IPS-20b (cell line): Measurements from ENCODE around the gene CTTNBP2.
A peak's percentile ranks its signal among the peaks of the same experiment; 100 is the strongest.

ENCODE experiments used
- H3K27ac ChIP-seq: one replicate; pipeline ENCODE4 v1.5.1; 2013; ENCODE audit warnings: low read length
- H3K27me3 ChIP-seq: 2 replicates; pipeline ENCODE4 v1.6.1; 2013; ENCODE audit warnings: mild to moderate bottlenecking, low read length, inconsistent platforms; ENCODE audit not compliant: insufficient read depth
- H3K36me3 ChIP-seq: 2 replicates; pipeline ENCODE4 v1.6.1; 2013; ENCODE audit warnings: low read depth, mild to moderate bottlenecking, inconsistent platforms, low read length, moderate library complexity; ENCODE audit not compliant: insufficient read depth
- H3K4me1 ChIP-seq: 2 replicates; pipeline ENCODE4 v1.6.1; 2013; ENCODE audit warnings: mild to moderate bottlenecking, control low read depth, inconsistent platforms, low read length, moderate library complexity; ENCODE audit not compliant: insufficient read depth
- H3K4me3 ChIP-seq: 2 replicates; pipeline ENCODE4 v1.5.1; 2013; ENCODE audit warnings: mild to moderate bottlenecking, low read length, inconsistent platforms
- H3K9ac ChIP-seq: 2 replicates; pipeline ENCODE4 v1.6.1; 2013; ENCODE audit warnings: low read depth, mild to moderate bottlenecking, inconsistent platforms, low read length, moderate library complexity
- H3K9me3 ChIP-seq: 2 replicates; pipeline ENCODE4 v1.6.1; 2013; ENCODE audit warnings: mild to moderate bottlenecking, low read depth, low read length, inconsistent platforms; ENCODE audit not compliant: insufficient read depth

CTTNBP2 gene

DNA sequence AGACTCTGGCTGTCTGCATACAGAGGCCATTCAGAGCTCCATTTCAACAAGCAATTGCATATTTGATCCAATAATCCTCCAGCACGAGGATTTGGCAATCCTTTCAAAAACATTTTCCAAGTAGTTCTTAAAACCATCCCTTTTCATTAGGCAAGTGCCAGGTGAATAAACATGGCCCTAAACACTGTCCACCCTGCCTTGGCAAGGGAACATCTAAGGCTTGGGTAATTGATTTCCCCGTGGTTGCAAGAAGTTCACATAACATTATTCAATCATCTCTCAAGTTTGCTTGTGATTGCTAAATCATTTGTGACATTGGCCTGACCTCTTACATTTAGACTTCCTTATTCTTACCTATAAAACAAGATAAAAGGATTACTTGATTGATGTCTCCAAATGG lies 175.2 kb downstream of the CTTNBP2 start:
- Histone ChIP-seq H3K9me3 (no peaks in the 10 kb centered on the region), H3K4me3 (no peak overlapping the region), H3K4me1 (no peaks in the 10 kb centered on the region), H3K27me3 (no peaks in the 10 kb centered on the region), H3K36me3 (no peaks in the 10 kb centered on the region), H3K27ac (no peak overlapping the region), H3K9ac (no peak overlapping the region)

DNA sequence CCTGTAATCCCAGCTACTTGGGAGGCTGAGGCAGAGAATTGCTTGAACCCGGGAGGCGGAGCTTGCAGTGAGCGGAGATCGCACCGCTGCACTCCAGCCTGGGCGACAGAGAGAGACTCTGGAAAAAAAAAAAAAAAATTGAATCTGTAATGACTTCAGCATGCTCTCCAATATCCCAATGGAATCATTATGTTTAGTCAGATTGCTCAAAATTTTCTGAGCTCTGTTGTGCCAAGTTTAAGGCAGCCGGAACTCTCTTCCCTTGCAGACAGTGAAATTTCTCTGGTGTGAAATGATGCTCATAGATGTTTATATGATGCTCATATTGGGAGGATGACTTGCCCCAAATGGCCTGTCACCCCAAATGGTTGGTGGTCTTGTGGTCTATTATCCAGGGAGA lies 180.9 kb downstream of the CTTNBP2 start:
- Histone ChIP-seq H3K9me3 (no peaks in the 10 kb centered on the region), H3K27ac (no peak overlapping the region), H3K4me3 (no peak overlapping the region), H3K4me1 (no peaks in the 10 kb centered on the region), H3K36me3 (no peaks in the 10 kb centered on the region), H3K9ac (no peak overlapping the region), H3K27me3 (no peaks in the 10 kb centered on the region)

DNA sequence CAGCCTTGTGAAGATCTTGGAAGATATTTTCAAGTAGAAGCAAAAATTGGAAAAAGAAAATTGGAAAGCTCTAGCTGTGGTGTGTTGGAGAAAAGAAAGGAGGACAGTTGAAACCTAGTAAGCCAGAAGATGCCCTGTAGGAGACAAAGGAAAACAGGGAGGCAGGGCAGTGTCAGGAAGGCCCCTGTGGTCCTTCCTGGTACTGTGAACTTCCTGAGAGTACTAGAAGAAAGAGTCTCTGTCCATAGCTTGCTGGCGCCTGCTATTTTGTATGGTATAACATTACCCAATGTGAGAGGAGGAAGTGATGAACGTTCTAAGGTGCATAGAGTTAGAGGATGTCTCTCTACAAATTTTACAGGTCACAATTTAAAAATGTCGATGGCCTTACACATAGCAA lies 183.1 kb downstream of the CTTNBP2 start:
- H3K9ac ChIP-seq, result no peak overlapping the region
- no peak overlapping the region for H3K4me3 ChIP-seq
- no peaks in the 10 kb centered on the region for H3K36me3 ChIP-seq
- H3K4me1 ChIP-seq, result no peaks in the 10 kb centered on the region
- no peaks in the 10 kb centered on the region for H3K9me3 ChIP-seq
- H3K27ac ChIP-seq, result no peak overlapping the region
- H3K27me3 ChIP-seq, result no peaks in the 10 kb centered on the region

DNA sequence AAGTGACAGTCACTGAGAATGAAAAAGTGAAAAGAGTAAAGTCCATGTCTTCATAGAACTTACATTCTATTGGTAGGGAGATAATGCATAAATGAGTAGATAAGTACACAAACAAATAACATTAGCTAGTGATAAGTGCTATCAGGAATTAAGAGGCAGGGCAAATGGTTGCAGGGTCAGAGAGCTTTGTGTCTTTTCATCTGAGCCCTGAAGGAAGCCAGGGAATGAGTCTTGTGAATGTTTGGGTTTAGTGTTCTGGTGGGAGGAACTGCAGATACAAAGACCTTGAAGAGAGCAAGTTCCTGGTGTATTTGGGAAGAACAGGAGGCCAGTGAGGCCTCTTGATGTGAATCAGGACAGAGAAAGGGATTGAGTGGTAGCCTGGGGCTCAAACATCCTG lies 183.8 kb downstream of the CTTNBP2 start:
- Histone ChIP-seq H3K4me1 (no peaks in the 10 kb centered on the region), H3K9me3 (no peaks in the 10 kb centered on the region), H3K36me3 (no peaks in the 10 kb centered on the region), H3K4me3 (no peak overlapping the region), H3K27ac (no peak overlapping the region), H3K9ac (no peak overlapping the region), H3K27me3 (no peaks in the 10 kb centered on the region)

DNA sequence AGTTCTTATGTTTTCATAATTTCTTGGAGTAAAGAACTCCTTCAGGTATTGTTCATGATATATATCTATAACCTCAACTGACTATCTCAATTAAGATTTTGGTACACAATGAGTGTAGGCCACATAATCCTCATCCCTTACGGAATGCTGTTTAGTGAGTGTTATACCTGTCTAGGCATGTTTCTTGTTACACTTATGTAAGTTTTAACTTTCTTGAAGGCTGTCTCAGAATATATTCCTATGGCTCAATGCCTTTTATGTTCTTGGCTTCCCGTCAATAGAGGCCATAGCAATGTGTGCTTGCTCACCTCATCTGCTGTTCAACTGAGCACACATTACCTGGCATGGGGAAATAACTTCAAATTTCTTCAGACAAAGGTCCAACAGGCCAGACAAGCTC lies 185.1 kb downstream of the CTTNBP2 start:
- Histone ChIP-seq H3K27me3 (no peaks in the 10 kb centered on the region), H3K9ac (no peak overlapping the region), H3K9me3 (no peaks in the 10 kb centered on the region), H3K27ac (no peak overlapping the region), H3K4me1 (peaks cover 7% of the 10 kb centered on the region), H3K4me3 (no peak overlapping the region), H3K36me3 (no peaks in the 10 kb centered on the region)

DNA sequence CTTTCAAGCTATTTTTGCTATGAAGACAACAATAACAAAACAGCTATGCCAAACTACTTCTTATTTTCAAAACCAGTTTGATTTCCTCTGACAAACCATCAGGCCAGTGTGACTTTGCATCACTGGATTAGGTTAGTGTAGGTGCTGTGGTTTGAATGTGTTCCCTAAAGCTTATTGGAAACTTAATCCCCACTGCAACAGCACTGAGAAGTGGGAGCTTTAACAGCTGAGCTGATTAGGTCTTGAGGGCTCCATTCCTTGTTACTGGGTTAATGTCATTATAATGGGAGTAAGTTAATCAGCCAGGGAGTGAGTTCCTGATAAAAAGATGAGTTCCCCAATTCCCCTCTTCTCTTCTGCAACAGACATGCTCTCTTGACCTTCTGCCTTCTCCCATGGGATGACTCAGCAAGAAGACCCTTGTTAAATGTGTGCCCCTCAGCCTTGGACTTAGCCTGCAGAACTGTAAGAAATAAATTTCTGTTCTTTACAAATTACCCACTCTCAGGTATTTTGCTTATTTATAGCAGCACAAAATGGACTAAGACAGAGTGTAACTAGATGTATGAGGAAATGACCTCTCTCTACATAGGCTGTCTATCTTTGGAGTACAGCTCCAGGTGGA lies 186.8 kb downstream of the CTTNBP2 start:
- no peaks in the 10 kb centered on the region for H3K27me3 ChIP-seq
- H3K27ac ChIP-seq, result no peak overlapping the region
- H3K4me3 ChIP-seq, result no peak overlapping the region
- no peaks in the 10 kb centered on the region for H3K36me3 ChIP-seq
- H3K9ac ChIP-seq, result no peak overlapping the region
- no peaks in the 10 kb centered on the region for H3K9me3 ChIP-seq
- peaks cover 9% of the 10 kb centered on the region for H3K4me1 ChIP-seq

DNA sequence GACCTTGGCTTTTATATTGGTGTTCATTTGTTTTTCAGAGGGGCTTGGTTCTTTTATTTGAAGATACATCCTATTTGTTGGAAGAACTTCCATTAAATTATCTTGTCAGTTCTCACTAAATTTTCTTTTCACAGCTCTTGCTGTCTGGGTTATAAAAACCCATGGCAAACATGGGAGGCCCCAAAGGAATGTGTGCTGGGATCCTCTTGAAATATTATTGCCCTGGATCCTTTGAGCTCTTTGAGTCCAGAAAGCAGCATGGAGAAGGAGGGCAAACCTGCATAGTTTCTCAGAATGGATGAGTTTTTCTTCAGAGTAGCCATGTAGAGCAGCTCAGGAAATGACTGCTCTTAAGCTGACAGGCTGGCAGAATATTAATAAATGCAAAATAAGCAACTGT lies 187.4 kb downstream of the CTTNBP2 start:
- no peaks in the 10 kb centered on the region for H3K9me3 ChIP-seq
- no peak overlapping the region for H3K27ac ChIP-seq
- H3K4me3 ChIP-seq, result no peak overlapping the region
- H3K27me3 ChIP-seq, result no peaks in the 10 kb centered on the region
- H3K4me1 ChIP-seq, result peaks cover 9% of the 10 kb centered on the region
- H3K9ac ChIP-seq, result no peak overlapping the region
- H3K36me3 ChIP-seq, result no peaks in the 10 kb centered on the region

DNA sequence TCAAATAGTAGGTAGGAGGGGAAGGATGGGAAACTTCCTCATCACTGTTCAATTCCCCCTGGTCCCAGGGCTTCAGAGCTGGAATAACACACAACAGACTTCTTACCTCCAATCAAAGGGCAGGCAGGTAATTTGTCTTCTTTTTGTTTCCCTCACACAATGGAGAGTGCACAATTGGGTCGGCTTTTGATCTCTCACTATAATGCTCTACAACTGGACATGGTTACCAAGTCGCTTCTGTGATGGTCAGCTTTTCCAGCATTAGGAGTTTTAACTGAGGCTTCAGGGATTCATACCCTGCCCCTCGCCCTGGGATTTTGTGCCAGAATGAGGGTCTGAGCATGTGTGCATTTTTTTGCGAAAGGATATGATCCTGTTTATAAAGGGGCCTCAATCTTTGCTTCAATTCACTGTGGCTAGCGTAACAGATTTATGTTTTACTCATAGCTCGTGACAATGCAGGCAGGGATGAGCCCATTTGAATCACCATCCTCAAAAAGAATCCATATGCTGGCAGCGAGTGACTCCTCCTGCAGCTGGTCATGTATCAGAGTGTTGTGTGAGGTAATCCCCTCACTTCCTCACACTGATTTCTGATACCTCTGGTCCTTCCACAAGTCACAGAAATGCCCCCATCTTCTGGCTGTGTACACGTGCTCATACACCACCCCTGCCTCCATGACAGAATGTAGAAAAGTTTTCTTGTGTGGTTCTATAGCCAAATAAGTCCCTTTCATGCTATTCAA lies 189.6 kb downstream of the CTTNBP2 start:
- Histone ChIP-seq H3K27me3 (no peaks in the 10 kb centered on the region), H3K4me3 (no peak overlapping the region), H3K4me1 (peaks cover 9% of the 10 kb centered on the region), H3K36me3 (no peaks in the 10 kb centered on the region), H3K27ac (no peak overlapping the region), H3K9ac (no peak overlapping the region), H3K9me3 (no peaks in the 10 kb centered on the region)

DNA sequence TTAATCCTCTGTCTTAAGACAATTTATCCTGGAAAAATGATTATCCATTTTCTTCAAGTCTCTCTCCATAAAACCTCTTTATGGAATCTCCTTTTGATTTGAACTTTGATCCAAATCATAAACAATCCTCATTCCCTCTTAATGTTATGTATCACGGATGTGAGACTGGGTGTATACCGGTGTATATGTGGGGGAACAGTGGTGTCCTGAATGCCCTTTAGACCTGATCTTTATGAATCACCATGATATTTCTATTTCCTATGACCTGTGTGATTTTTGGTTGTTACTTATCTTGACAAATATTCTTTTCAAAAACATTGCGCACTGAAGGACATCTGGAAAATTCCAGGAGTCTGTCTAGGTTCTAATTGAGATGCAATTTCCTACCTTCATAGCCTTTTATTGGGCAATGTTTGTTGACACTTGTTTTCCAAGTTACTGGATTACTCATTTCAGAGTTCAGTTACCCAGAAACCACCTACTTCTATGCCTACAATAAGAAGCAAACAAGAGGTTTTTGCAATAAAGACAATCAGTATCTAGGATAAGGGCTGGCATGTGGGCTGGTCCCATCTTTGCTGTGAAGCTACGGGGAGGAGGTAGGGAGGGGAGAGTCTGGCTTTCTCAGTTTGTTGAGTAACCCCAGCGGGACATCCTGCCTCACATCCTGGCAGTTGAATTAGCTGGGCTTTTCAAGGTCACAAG lies 190.4 kb downstream of the CTTNBP2 start:
- Histone ChIP-seq H3K27me3 (no peaks in the 10 kb centered on the region), H3K27ac (no peak overlapping the region), H3K4me1 (peaks cover 9% of the 10 kb centered on the region), H3K9me3 (no peaks in the 10 kb centered on the region), H3K4me3 (no peak overlapping the region), H3K9ac (no peak overlapping the region), H3K36me3 (no peaks in the 10 kb centered on the region)

DNA sequence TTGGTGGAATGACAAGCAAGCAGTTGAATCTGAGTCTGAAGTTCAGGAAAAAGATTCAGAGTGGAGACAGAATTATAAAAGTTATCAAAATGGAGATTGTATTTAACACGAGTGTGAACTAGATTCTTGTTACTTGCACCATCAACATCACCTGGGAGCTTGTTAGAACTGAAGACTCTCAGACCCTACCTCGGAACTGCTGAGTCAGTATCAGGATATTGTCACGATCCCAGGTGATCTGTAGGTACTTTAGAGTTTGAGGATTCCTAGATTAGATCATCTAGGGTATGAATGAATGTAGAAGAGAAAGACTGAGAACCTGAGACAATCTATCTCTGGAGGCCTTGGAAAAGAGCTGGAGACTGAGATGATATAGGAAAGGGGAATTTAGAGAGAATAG lies 194.1 kb downstream of the CTTNBP2 start:
- peaks cover 30% of the 10 kb centered on the region for H3K4me1 ChIP-seq
- H3K9me3 ChIP-seq, result no peaks in the 10 kb centered on the region
- no peaks in the 10 kb centered on the region for H3K27me3 ChIP-seq
- no peak overlapping the region for H3K27ac ChIP-seq
- H3K9ac ChIP-seq, result no peak overlapping the region
- H3K4me3 ChIP-seq, result no peak overlapping the region
- H3K36me3 ChIP-seq, result no peaks in the 10 kb centered on the region

DNA sequence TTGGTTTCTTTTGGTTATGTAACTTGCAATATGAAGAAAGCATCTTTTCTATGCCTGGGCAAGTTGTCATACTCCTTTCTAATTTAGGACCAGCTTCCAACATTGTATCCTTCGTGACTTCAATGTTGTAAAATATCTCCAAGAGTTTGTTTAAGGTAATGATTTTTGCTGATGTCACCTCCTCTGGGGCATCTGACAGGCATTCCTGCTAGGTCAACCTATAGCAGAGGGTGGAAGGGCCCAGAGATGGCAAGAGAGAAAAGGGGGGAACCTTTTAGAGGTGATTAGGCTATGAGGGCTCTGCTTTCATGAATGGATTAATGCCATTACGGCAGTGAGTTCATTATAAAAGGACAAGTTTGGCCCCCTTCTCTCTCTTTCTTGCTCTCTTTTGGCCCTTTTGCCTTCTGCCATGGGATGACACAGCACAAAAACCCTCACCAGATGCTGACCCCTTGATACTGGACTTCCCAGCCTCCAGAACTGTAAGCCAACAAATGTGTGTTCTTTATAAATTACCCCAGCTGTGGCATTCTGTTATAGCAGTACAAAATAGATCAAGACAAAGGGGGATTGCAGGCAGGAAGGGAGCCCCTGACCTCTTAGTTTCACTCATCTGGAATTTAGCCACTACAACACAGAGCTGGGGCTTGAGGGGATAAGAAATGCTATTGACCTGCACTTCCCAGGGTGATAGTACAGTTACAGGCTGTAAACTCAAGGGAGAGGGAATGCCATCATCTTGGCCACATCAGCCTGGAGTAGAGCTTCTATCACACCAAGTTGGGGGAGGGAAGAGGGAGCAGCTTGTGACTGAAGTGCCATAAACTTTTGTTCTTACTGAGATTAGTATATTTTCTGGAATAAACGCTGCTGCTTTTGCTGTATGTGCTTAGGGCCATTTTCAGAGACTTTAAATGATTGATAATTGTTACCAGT lies 197.5 kb downstream of the CTTNBP2 start:
- Histone ChIP-seq H3K27ac (no peak overlapping the region), H3K9me3 (no peaks in the 10 kb centered on the region), H3K27me3 (no peaks in the 10 kb centered on the region), H3K4me3 (no peak overlapping the region), H3K9ac (peak overlapping the region; percentile 11; the same call in 1 of the 2 replicates), H3K36me3 (no peaks in the 10 kb centered on the region), H3K4me1 (peaks cover 42% of the 10 kb centered on the region)
